Measurements from ENCODE around the gene BUB1. TPM values are rescaled to one million over a fixed set of nuclear protein-coding genes. Genes with fewer than 3 reads are reported as not detected.

Gene BUB1
- total RNA-seq, 1 experiment from 2014 or later: 80.2 TPM

DNA sequence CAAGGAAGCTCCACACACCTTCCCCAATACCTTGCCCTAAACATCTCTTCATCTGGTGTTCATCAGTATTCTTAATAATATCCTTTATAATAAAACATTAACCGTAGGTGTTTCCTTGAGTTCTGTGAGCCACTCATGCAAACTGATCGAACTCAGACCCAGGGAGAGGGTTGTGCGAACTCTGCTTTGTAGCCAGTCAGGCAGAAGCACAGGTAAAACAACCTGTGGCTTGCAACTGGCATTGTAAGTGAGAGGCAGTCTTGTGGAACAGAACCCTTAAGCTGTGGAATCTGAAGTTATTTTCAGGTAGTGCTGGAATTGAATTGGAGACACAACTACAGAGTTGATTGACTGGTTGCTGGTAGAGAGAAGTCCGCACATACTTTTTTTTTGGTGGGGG lies 4.7 kb downstream of the BUB1 start:
- ChIA-PET POLR2A (no interaction called here), RAD21 (ENCODE audit: low non-redundant PET in 1 of 2, low total read pairs in 2 of 2, uncharacterized antibody in 2 of 2, unreplicated experiment in 2 of 2) (no interaction called here), CTCF (no interaction called here)
- no peak overlapping the region for H3K4me3 ChIP-seq (replicated peaks in 1 of 2; ENCODE audit: low read depth in 1 of 2, low read length in 2 of 2)
- H2AFZ ChIP-seq (ENCODE audit: low read depth, low read length, poor library complexity, severe bottlenecking): no peak overlapping the region
- H3K4me2 ChIP-seq (ENCODE audit: low read length): no peak overlapping the region
- peaks cover 17 to 24% of the 10 kb centered on the region in 2 experiments for H3K4me1 ChIP-seq (ENCODE audit: control insufficient read depth in 1 of 2, insufficient read depth in 2 of 2, low read length in 2 of 2)
- intact Hi-C loops (cut with micrococcal nuclease): no loop called here
- H3K9me2 ChIP-seq (ENCODE audit: insufficient read depth): no peaks in the 10 kb centered on the region
- DNase-seq (ENCODE audit: low read depth, low spot score): no peak
- peaks cover 44 to 55% of the 10 kb centered on the region in 2 experiments for H3K36me3 ChIP-seq (ENCODE audit: control insufficient read depth in 1 of 2, insufficient read depth in 2 of 2, low read length in 2 of 2)
- H3K27me3 ChIP-seq (ENCODE audit: insufficient read depth, low read length): no peaks in the 10 kb centered on the region
- H3K79me2 ChIP-seq (ENCODE audit: insufficient read depth, low read length): peaks cover 74% of the 10 kb centered on the region
- peaks cover 4% of the 10 kb centered on the region; the same call in 1 of the 2 replicates for H4K20me1 ChIP-seq (ENCODE audit: insufficient read depth)
- no peak overlapping the region for H3K9ac ChIP-seq (ENCODE audit: low read length)
- H3K27ac ChIP-seq (ENCODE audit: low read depth, low read length): no peak overlapping the region
- H3K9me3 ChIP-seq (ENCODE audit: control insufficient read depth in 1 of 2, insufficient read depth in 1 of 2, low read depth in 1 of 2, low read length in 2 of 2): no peaks in the 10 kb centered on the region
- no TSS peak for BruUV-seq (replicated peaks)
- no peak for ATAC-seq
- TF ChIP-seq ZFX (IDR thresholded peaks at IDR 0.05): no peak
- TF ChIP-seq POLR2AphosphoS5 (IDR thresholded peaks at IDR 0.05; ENCODE audit: low read depth, low read length): no peak
- TF ChIP-seq ELF1 (IDR thresholded peaks at IDR 0.05; ENCODE audit: borderline replicate concordance, low read depth): no peak
- TF ChIP-seq ZNF274 (IDR thresholded peaks at IDR 0.05; ENCODE audit: low read depth, low read length): no peak
- no peak for TF ChIP-seq FOSL1 (IDR thresholded peaks at IDR 0.05; ENCODE audit: low read depth)
- TF ChIP-seq YY1 (IDR thresholded peaks at IDR 0.05; ENCODE audit: extremely low read depth, insufficient replicate concordance, low read depth, low read length): no peak
- TF ChIP-seq, protein P1, sequence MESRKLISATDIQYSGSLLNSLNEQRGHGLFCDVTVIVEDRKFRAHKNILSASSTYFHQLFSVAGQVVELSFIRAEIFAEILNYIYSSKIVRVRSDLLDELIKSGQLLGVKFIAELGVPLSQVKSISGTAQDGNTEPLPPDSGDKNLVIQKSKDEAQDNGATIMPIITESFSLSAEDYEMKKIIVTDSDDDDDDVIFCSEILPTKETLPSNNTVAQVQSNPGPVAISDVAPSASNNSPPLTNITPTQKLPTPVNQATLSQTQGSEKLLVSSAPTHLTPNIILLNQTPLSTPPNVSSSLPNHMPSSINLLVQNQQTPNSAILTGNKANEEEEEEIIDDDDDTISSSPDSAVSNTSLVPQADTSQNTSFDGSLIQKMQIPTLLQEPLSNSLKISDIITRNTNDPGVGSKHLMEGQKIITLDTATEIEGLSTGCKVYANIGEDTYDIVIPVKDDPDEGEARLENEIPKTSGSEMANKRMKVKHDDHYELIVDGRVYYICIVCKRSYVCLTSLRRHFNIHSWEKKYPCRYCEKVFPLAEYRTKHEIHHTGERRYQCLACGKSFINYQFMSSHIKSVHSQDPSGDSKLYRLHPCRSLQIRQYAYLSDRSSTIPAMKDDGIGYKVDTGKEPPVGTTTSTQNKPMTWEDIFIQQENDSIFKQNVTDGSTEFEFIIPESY (IDR thresholded peaks at IDR 0.05; ENCODE audit: extremely low read depth, insufficient replicate concordance, low read length): no peak
- no peak for TF ChIP-seq SP1 (IDR thresholded peaks at IDR 0.05; ENCODE audit: low read depth)

GRCh38 chr2:110670826-110671225 lies 7.0 kb downstream of the BUB1 start:
- peaks cover 68 to 71% of the 10 kb centered on the region in 2 experiments for H3K36me3 ChIP-seq (ENCODE audit: control insufficient read depth in 1 of 2, insufficient read depth in 2 of 2, low read length in 2 of 2)
- TF ChIP-seq EZH2 (IDR thresholded peaks at IDR 0.05): no peak
- TF ChIP-seq, protein P1 (IDR thresholded peaks at IDR 0.05; ENCODE audit: extremely low read depth, insufficient replicate concordance, low read length): no peak
- TF ChIP-seq CTCF (IDR thresholded peaks at IDR 0.05 in 2 of 3, conservative IDR thresholded peaks at IDR 0.05 in 1 of 3; ENCODE audit: borderline replicate concordance in 1 of 3, insufficient read depth in 1 of 3, low read depth in 2 of 3, low read length in 2 of 3): no peak
- no peak for TF ChIP-seq YY1 (IDR thresholded peaks at IDR 0.05; ENCODE audit: extremely low read depth, insufficient replicate concordance, low read depth, low read length)
- TF ChIP-seq, protein P2, sequence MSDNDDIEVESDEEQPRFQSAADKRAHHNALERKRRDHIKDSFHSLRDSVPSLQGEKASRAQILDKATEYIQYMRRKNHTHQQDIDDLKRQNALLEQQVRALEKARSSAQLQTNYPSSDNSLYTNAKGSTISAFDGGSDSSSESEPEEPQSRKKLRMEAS (IDR thresholded peaks at IDR 0.05): no peak
- no peak for TF ChIP-seq EGR1 (IDR thresholded peaks at IDR 0.05; ENCODE audit: low read depth)
- TF ChIP-seq ATF3 (IDR thresholded peaks at IDR 0.05): no peak
- no peak for TF ChIP-seq ELF1 (IDR thresholded peaks at IDR 0.05; ENCODE audit: borderline replicate concordance, low read depth)
- TF ChIP-seq ZNF274 (IDR thresholded peaks at IDR 0.05; ENCODE audit: low read depth, low read length): no peak

More at GRCh38 chr2:110670826-110671225, 7.0 kb downstream of the BUB1 start:
- DNase-seq (ENCODE audit: low read depth, low spot score) (no peak), ATAC-seq (no peak)
- Histone ChIP-seq H3K27ac (ENCODE audit: low read depth, low read length) (no peak overlapping the region), H4K20me1 (ENCODE audit: insufficient read depth) (peaks cover 4% of the 10 kb centered on the region; the same call in 1 of the 2 replicates), H3K9ac (ENCODE audit: low read length) (no peak overlapping the region), H3K79me2 (ENCODE audit: insufficient read depth, low read length) (peaks cover 66% of the 10 kb centered on the region), H3K4me2 (ENCODE audit: low read length) (no peak overlapping the region), H2AFZ (ENCODE audit: low read depth, low read length, poor library complexity, severe bottlenecking) (no peak overlapping the region), H3K4me1 (ENCODE audit: control insufficient read depth in 1 of 2, insufficient read depth in 2 of 2, low read length in 2 of 2) (peaks cover 12 to 13% of the 10 kb centered on the region in 2 experiments), H3K9me2 (ENCODE audit: insufficient read depth) (no peaks in the 10 kb centered on the region), H3K9me3 (ENCODE audit: control insufficient read depth in 1 of 2, insufficient read depth in 1 of 2, low read depth in 1 of 2, low read length in 2 of 2) (no peaks in the 10 kb centered on the region), H3K4me3 (replicated peaks in 1 of 2; ENCODE audit: low read depth in 1 of 2, low read length in 2 of 2) (no peak overlapping the region), H3K27me3 (ENCODE audit: insufficient read depth, low read length) (no peaks in the 10 kb centered on the region)
- ChIA-PET POLR2A (no interaction called here), RAD21 (ENCODE audit: low non-redundant PET in 1 of 2, low total read pairs in 2 of 2, uncharacterized antibody in 2 of 2, unreplicated experiment in 2 of 2) (no interaction called here), CTCF (interaction anchor here (1.7 kb wide), 1 partner anchor 8 kb away, joined by 4 read pairs; the partner anchor contains the start of gene BUB1)
- no TSS peak for BruUV-seq (replicated peaks)
- intact Hi-C loops (cut with micrococcal nuclease): no loop called here
